ENCODE results near the gene ANKRD49.

DNA sequence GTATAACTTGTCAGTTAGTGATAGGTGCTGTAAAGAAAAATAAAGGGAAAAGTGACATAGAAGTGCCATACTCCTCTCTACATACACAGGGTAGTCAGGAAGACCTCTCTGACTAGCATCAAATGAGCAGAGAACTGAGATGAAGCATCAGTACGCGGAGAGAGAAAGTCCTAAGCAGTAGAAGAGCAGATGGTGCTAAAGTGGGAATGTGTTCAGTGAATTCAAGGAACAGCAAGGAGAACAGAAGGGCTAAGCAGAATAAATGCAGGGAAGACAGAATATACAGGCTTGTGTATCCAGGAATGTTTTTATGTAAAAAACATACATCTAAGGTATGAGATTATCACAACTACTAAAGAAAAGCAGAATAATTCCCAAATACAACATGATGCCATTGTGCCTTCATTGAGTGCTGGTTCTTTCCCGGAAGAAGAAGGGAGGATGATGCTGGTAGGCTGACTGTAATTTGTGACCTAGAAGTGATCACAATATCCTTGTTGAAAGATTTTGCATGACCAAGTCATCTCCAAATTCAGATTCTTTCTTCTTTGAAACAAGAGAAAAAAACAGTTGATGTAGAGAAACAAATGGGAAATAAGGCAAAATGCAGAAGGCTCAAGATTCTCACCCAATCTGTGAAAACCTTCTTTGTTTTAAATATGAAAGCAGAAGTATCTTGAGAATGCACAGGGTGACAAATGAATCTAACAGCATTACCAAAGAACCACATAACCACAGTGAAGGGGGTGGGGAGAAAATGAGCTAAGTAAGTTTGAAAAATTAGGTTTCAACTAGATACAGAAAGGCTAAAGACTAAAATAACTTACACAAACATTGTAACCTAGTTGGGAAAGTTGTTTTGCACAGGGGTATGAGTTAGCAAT is 20.6 kb upstream of the ANKRD49 start:
- TF ChIP-seq, protein P1, sequence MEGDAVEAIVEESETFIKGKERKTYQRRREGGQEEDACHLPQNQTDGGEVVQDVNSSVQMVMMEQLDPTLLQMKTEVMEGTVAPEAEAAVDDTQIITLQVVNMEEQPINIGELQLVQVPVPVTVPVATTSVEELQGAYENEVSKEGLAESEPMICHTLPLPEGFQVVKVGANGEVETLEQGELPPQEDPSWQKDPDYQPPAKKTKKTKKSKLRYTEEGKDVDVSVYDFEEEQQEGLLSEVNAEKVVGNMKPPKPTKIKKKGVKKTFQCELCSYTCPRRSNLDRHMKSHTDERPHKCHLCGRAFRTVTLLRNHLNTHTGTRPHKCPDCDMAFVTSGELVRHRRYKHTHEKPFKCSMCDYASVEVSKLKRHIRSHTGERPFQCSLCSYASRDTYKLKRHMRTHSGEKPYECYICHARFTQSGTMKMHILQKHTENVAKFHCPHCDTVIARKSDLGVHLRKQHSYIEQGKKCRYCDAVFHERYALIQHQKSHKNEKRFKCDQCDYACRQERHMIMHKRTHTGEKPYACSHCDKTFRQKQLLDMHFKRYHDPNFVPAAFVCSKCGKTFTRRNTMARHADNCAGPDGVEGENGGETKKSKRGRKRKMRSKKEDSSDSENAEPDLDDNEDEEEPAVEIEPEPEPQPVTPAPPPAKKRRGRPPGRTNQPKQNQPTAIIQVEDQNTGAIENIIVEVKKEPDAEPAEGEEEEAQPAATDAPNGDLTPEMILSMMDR (IDR thresholded peaks at IDR 0.05) = no peak
- no peak for TF ChIP-seq POLR2A (IDR thresholded peaks at IDR 0.05)
